GM21515 (cell line): ENCODE measurements around the gene XPC.

Source experiments
- ATAC-seq: cut with Tn5 transposase; IDR thresholded peaks from one replicate; pipeline ENCODE4 v1.9.1; 2021; ENCODE audit not compliant: unreplicated experiment

The XPC gene

DNA sequence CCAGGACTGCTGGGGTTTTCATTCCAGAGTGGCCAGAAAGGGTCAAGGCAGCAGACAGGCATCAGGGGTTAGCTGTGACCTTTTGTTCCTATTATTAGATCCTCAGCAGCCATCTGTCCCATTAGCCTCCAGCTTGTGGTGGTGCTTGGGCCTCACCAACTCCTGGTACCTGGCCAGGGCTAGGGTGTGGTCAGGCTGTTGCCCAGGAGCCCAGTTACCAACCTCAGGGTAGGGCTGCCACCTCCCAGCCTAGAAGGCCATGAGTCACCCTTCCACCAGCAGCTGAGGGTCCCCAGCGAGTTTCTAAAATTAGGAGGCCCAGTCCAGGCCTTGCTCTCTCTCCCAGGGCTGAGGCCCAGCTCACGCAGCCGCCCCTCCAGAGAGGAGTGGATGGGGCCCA, 41.4 kb downstream of the XPC start:
- no peak for ATAC-seq

DNA sequence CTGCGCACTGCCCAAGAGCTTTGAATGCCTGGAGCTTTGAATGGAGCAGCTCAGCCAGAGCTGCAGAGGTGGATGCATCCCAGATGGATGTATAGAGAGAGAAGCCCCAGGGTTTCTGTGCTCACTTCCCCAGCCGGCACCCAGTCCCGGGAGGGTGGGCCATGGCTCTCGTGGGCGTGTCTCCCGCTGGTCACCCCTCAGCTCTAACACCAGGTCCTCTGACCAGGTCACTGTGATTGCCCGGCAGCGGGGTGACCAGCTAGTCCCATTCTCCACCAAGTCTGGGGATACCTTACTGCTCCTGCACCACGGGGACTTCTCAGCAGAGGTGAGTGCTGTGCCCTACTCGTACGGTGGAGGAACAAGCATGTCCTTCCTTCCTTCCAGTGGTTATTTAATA, 42.8 kb downstream of the XPC start:
- no peak for ATAC-seq

DNA sequence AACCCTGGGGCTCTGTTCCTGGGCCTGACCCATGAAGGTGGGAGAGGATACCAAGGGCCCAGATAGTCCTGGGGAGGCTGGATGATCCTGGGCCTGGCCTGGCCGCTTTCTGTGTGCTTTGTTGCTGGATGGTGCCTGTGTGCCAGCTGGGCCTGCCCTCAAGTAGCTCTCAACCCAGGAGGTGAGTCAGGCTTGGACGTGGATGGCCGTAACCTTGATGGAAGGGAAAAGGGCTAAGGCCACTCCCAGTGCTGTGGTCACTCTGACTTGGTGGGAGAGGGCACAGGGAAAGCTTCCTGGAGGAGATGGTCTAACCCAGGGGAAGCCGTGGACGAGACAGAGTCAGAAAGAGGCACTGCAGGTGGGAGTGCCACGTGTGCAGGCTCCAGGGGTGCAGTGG, 44.1 kb downstream of the XPC start:
- no peak for ATAC-seq

DNA sequence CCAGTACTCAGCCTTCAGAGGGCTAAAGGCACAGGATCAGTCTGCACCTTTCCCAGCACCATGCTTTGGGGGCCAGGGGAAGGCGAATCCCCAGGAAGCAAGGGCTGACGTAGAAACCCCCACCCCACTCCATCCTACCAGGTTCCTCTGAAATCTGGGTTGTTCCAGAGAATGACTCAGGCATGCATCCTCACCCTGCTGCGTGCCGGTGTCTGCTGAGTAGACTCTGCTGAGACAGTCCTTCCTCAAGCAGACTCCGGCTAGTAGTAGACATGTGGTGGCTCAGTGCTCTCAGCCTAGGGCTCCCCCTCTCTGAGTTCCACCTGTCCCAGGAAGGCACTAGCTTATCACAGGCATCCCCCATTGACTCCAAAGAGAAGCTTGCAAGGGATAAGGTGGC, 44.5 kb downstream of the XPC start:
- ATAC-seq: no peak

DNA sequence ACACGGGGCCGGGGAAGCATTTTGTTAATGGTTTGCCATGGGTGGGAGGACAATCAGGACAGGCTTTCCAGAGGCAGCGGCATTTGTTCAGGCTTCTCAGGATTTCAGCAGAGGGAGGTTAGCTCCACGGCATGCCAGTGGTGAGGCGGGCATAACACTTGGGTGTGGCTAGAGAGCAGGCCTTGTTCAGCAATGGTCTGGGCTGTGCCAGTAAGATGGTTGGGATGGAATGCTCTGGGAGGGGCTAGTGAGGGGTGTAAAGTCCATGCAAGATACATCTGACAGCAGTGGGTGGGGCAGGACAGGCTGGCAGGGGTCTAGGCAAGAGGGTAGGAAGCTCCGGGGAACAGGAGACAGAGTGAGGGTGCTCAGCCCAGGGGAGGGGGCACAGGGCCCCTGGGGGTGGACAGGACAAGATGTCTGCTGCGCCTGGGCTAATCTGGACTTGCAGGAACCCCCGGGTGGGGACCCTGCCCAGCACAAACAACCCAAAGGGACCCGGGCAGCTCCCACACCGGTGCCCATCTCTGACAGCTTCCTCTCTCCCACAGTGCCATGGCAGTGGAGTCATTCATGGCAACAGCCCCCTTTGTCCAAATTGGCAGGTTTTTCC, 45.1 kb downstream of the XPC start:
- no peak for ATAC-seq

DNA sequence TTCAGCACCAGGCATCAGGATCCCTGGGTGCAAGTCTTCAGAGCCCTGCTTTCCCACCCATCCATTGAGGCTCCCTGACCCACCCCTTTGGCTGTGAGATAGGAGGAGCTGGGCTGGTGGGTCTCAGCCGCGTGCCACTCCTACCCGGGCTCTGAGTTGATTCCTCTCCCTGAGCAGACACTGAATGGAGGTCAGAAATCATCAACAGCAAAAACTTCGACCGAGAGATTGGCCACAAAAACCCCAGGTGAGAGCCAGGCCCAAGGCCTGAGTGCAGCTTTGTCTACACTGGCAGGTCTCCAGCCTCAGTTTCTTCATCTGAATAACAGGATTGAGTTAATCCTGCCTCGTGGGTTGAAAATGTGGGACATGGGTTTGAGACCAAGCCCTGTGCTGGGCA, 45.7 kb downstream of the XPC start:
- ATAC-seq: no peak

DNA sequence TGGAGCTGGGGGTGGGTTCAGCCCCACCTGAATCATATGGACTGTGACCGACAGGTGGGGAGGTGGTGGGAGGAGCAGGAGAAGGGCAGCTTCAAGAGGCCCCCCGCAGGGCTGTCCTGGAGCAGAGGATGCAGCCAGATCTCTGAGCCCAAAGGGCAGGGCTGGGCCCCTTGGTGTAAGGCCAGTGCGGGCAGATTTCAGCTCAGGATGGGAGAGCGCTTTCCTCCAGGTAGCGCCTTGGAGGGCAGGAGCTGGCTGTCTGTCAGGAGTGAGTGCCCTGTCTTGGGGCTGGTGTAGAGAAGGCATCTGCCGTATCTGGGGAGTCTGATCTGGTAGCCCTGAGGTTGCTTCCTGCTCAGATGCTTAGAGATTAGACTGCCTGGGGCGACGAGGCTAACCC, 46.3 kb downstream of the XPC start:
- no peak for ATAC-seq

DNA sequence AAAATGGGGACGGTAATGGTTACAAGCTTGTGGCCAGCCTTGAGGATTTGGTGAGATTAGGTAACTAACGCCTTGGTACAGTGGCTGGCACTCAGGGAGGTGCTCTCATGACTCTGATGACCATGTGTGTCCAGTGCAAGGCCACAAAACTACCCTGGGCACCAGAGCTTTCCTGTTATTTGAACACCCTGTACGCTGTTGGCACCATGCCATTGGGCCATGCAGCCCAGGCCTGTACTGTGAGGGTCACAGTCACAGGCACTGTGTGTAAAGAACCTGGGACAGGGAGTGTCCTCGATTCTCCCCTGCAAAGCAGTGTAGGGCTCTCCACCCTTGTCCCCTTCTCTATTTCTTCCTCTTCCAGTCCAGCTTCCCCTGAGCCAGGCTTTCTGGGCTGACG, 47.3 kb downstream of the XPC start:
- no peak for ATAC-seq

DNA sequence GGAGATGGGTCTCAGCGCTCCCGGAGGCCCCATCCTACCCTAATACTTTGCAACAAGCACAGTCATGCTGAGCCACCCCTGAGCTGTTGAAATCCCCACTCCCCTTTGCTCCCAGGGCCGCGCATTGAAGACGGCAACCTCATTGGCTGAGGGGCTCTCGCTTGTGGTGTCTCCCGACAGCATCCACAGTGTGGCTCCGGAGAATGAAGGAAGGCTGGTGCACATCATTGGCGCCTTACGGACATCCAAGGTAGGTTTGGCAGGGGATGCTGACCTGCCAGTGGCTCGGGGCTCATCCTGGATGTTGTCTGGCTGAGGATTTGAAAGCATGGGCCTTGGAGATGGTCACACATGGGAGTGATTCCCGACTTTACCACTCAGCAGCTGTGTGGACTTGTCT, 47.7 kb downstream of the XPC start:
- ATAC-seq: no peak

DNA sequence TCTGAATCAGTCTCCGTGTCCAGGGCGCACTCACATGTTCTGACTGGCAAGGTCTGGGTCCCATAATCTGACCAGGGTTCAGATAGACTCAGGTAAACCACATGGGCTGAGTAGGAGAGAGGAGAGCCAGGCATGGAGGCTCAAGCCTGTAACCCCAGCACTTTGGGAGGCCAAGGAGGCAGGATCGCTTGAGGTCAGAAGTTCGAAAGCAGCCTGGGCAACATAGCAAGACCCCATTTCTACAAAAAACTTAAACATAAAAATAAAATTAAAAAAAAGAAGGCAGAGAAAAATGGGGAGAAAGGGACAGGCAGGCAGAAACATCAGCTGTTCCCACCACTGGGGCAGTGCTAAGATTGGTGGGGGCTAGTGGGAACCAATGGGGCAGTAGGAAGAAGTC, 48.2 kb downstream of the XPC start:
- no peak for ATAC-seq

DNA sequence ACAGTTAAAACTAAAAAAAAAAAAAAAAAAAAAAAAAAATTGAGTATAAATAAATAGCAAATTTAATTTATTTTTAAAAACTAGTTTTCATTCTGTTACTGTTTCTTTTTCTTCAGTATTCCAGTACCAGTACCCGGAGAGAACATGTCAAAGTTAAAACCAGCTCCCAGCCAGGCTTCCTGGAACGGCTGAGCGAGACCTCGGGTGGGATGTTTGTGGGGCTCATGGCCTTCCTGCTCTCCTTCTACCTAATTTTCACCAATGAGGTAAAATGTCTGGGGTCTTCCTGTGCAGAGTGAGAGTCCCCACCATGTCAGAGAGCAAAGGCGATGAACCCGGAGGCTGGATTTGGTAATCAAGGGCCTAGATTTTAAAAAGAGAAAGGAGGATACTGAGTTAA, 49.1 kb downstream of the XPC start:
- ATAC-seq: no peak

DNA sequence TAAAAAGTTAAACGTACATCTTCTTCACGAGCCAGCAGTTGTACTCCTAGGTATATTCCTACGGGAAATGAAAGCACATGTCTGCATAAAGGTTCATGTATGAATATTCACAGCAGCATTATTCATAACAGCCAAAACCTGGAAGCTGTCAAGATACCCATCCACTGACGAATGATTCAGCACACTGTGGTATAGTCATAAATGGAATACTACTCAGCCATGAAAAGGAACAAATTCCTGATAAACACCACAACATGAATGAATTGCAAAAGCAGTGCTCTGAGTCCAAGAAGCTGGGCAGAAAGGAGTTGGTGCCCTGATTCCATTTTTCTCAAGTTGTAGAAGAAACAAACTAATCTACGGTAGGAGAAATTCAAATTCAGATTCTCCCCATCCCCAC, 49.7 kb downstream of the XPC start:
- ATAC-seq: no peak

DNA sequence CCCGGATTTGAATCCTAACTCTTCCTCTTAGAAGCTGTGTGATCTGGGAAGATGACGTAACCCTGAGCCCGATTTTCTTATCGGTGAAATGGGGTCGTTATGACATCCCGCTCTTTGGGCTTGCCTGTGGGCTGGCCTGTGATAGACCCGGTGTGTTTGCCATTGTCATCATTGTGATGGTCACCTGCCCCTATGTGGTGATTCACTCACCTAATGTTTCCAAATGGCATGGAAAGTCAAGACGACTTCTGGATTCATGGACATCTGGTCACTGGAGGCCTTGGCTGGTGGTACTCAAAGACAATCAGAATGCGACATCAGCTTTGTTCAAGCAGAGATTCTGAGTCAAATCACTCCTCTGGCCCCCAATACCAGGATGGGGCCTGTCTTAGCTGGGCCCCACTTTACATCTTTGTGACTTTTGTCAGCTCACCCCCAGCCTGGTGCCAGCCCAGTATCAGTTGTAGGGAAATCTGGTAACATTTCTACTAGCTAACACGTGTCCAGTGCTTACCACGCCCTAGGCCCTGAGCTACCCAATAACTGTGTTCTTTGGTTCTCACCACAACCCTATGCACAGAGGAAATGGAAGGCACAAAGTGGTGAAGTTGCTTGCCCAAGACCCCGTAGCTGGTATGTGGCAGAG, 50.8 kb downstream of the XPC start:
- ATAC-seq: no peak

DNA sequence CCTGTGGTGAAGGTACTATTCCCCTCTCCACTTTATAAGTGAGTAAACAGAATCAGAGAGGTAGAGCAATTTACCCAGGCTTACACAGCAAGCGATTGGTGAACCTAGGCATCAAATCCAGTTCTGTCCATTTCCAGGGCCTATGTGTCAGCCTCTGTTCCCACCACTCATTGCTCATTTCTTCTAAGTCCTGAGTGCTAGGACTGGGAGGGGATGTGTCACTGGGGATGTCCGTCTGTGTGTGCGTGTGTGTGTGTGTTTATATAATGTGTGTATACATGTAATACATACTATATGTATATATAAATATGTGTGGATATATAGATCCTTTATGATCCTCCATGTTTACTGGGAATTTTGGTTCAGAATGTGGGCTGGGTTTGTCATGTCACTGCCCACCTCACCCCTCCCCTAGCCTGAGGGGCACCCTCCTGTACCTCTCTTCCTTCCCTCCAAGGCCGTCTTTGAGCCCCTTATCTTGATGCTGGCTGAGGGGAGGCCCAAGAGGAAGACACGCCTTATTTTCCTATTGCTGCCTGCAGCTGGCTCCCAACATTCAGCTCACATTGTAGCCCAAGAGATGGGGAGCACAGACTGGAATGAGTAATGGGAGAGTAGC, 51.4 kb downstream of the XPC start:
- no peak for ATAC-seq

DNA sequence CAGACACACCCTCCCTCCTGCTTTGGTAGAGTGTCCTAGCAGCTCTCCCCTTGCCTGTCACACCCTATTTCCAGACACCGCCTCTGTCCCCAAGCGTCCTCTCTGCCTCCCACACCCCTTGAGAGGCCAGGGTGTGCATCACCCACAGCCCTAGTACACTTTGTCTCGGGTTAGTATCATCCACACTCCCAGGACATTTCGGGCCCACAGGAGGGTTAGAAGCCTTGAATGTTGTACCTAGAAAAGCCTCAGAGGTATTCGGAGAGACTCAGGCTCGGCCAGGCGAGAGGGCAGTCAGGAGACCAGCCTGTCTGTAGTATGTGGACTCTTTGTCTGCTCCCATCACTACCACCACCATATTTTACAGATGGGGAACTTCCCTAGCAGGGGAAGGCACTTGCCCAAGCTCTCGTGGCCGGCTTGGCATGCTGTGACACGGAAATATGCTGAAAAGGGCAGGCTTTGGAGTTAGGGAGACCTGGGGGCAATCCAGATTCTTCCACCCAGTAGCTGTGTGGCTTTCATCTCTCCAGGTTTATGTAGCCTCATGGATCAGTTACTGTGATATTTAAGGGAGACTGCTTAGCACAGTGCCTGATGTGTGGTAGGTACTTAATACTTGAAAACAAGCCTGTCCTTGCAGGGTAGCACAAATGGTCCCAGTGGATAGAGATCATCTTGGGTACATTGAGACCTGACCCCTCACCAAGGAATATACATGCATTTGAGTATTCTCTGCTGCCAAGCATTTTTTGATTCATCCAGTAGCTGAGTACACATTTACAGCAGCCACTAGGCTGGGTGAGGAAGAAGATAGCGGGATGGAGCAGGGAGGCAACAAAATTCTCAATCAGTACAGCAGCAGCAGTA, 52.1 kb downstream of the XPC start:
- no peak for ATAC-seq

DNA sequence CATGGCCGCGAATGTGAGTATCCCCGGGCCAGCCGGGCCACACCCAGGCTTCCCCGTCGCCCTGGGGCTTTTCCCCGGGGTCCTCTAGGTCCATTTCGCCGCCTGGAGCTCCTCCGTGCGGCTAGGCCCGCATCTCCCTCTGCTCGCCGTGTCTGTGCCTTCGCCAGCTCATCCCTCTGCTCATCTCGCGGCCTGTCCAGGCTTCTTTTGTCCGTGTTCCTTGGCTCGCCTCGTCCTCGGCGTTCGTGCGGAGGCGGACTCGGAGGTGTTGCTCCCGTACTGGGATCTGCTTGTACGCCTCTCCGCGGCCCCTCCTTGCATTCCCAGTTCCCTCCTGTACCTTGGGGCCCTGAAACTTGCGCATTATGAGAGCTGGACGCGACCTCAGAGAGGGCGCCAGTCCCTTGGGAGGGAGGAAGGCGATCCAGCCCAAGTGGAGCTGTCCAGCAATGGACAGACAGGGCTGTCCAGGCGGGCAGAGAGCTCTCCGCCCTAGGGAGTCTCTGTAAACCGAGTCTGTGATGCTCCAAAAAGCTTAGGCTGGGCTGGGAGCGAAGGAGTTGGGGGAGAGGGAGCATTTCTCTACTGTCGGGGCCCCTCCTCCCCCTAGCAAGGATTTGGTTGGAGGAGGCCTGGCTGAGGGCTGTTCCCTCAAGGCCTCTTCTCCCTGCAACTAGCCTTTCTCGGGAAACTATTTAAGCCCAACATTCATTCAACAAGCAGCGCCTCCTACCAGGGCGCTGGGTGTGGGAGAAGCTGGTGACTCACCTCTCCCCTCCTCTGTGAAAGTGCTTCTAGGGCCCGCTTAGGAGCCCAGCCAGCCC, 53.0 kb downstream of the XPC start:
- peak; percentile 27 for ATAC-seq

DNA sequence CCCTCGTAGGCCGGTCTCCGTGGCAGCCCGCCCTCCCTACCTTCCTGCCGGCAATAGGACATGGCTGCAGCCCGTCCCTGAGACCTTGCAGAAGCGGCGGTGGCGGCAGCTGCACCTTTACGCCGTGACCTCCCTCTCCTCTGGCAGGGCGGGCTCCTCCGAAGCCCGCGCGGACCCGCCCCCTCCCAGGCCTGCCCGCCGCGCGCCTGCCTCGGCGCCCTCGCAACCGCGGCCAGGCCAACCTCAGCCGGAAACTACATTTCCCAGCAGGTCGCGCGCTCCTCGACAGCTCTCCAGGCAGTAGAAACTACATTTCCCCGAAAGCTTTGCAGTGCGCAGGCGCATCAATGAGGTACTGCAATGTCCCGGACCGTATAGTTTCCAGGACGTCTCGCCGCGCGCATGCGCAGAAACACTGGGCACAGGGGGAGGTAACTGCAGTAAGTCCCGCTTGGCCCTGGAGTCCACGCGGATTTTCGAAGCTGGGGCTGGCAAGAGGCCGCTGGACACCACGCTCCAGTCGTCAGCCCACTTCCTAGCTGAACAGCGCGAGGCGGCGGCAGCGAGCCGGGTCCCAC, 53.7 kb downstream of the XPC start, which contains the start of the genes CHCHD4 and TMEM43:
Gene CHCHD4, minus strand, starts transcription at position 256 of the 578 bp plus-strand sequence. Its CDS starts 194 bp downstream, at position 62.
Gene TMEM43, plus strand, starts transcription at position 438 of the 578 bp plus-strand sequence. CDS start 142 bp downstream, outside the sequence.
- peak; percentile 81 for ATAC-seq

DNA sequence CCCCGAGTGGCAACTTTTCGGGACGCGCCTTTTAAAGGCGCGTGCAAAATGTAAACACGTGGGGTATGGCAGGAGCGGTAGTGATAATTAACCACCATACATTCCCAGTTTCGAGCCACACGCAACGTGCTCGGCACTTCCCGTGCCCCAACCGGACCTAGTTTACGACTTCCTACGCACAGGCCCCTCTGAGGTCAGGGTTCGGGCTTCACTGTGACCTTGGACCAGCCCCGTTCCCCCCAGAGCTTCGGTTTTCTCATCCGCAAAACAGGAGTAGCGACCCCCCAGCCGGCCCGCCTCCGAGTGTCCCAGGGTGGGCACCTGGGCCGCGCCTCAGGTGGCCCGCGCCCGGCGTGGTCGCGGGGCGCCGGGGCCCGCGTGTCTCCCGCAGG, 54.2 kb downstream of the XPC start:
- ATAC-seq: peak; percentile 45

DNA sequence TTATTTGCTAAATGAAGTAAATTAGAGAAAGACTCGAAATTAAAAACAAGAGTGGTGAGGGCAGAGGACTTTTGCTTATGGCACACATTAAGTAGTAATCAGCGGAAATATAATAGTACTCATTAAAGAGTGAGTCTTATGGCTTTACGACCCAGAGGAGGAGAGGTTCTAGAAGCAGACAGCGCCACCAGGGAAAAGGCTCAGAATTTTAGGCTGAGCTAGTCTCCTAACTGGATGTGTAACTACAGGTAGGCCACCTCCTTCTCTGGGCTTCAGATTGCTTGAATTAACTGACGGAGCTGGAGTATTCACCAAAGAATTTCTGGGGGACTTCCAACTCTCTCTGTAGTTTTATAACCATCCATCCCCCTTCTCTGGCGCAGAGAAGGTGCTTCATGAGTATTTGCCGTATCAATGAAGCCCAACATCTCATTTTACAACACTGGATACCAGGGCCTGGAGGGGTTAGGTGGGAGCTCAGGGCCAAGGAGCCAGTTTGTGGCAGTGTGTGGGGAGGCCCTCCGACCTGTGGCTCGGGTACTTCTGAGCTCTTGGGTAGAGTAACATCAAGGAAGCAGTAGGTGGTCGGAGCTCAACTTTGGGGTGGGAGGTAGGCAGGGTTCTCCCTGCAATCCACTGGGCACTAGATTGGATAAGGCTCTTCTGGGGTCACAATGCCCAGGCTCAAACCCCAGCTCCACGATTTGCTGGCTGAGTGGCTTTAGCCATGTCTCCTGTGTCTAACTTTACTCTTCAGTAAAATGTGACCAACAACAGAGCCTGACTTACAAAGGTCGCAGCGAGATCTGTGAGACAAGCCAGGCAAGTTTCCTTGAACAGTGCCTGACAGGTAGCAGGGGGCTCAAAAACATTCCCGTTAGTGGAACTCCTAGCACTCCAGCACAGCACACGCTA, 54.8 kb downstream of the XPC start:
- no peak for ATAC-seq
